Large intestine (tissue), 3 donors: Measurements from ENCODE around the gene ARHGAP28. TPM values are rescaled to one million over a fixed set of nuclear protein-coding genes. Genes with fewer than 3 reads are reported as not detected.
"Not testable (repeated sequence)": the region's sequence is repeated elsewhere in the genome, so short reads cannot be mapped to it uniquely, and the experiment has no call there.

Source experiments
- DNase-seq, 2 donors: peaks; one replicate each; pipeline versions ENCODE4 v3.0.0 to v3.0.0-alpha.2; 2013
- H3K27ac ChIP-seq: one replicate; pipeline ENCODE4 v1.5.1; 2013; ENCODE audit warnings: low read length
- H3K27me3 ChIP-seq: 2 replicates; pipeline ENCODE4 v1.6.1; 2013; ENCODE audit warnings: low read length; ENCODE audit not compliant: control insufficient read depth, insufficient read depth
- H3K36me3 ChIP-seq: 2 replicates; pipeline ENCODE4 v1.6.1; 2013; ENCODE audit warnings: low read length; ENCODE audit not compliant: control insufficient read depth, insufficient read depth
- H3K4me1 ChIP-seq: one replicate; pipeline ENCODE4 v1.6.1; 2013; ENCODE audit warnings: low read length; ENCODE audit not compliant: control insufficient read depth, insufficient read depth
- H3K4me3 ChIP-seq: one replicate; pipeline ENCODE4 v1.5.1; 2013; ENCODE audit warnings: low read length
- H3K9me3 ChIP-seq: one replicate; pipeline ENCODE4 v1.6.1; 2013; ENCODE audit warnings: mild to moderate bottlenecking, low read depth, low read length, moderate library complexity; ENCODE audit not compliant: control insufficient read depth
- WGBS: methylation state at CpG from one replicate; pipeline ENCODE4 v1.1.5; 2013; ENCODE audit warnings: low lambda C conversion rate; ENCODE audit not compliant: insufficient coverage; 5-methylcytosine and 5-hydroxymethylcytosine counted together
- polyA plus RNA-seq: library from polyadenylated mRNA; unstranded; fragments of 120-200 nt; gene quantifications from one replicate; pipeline ENCODE4 v1.2.1, GENCODE V29; 2013

The ARHGAP28 gene
- polyA plus RNA-seq, 1 donor, result 13.7 TPM

GRCh38 chr18:6811816-6812215 lies 82.3 kb downstream of the ARHGAP28 start:
- no peak overlapping the region for H3K4me3 ChIP-seq
- no peak for DNase-seq
- no peaks in the 10 kb centered on the region for H3K27me3 ChIP-seq
- no peak overlapping the region for H3K27ac ChIP-seq
- no peaks in the 10 kb centered on the region for H3K4me1 ChIP-seq
- no peaks in the 10 kb centered on the region for H3K36me3 ChIP-seq
- no peaks in the 10 kb centered on the region for H3K9me3 ChIP-seq
- no CpG with 5 or more reads among the region's 1 CpG for WGBS

DNA sequence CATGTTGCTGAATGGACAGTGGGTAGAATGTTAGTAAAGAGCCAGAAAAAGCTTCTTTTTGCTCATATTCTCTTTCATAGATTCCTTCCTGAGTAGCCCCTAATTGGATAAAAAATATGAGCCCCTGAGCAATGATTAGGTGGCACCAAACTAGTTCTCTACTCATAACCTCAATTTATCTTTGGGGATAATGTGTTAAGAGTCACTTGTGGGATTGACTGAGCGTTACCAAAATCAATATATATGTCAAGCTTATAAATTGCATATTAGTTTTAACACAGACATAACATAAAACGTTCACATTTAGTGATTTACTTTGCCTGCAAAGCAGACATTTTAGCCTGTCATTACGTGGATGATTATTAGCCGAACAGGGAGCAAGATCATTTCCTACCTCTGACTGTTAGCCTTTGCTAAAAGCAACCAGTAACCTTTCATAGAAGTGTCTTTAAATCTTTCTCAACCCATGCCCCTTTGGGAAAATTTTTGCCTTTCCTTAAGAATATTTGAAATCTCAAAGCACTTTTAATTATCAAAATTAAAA lies 85.4 kb downstream of the ARHGAP28 start:
- Histone ChIP-seq H3K4me3 (no peak overlapping the region), H3K9me3 (no peaks in the 10 kb centered on the region), H3K4me1 (no peaks in the 10 kb centered on the region), H3K27me3 (no peaks in the 10 kb centered on the region), H3K36me3 (no peaks in the 10 kb centered on the region), H3K27ac (no peak overlapping the region)
- no peak for DNase-seq
- WGBS, result no CpG with 5 or more reads among the region's 4 CpGs

DNA sequence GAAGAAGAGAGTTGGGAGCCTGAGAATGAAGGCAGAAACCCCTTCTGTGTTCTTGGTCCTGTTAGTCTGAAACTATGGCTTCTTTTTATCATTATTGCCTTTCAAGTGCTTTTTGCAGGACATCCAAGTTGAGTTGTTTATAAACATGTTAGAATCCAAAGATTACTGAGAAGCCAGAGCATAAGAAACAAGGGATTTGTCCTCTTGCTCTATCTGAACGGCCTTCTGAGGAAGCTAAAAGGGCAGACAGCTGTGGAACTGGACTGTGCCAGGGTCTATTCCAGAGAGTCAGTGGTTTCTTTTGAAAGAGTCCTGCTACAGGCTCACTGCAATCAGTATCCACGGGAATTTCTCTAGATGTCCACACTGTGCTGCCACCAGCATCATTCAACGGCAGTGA lies 86.6 kb downstream of the ARHGAP28 start:
- Histone ChIP-seq H3K27me3 (no peaks in the 10 kb centered on the region), H3K36me3 (no peaks in the 10 kb centered on the region), H3K4me3 (no peak overlapping the region), H3K27ac (no peak overlapping the region), H3K4me1 (no peaks in the 10 kb centered on the region), H3K9me3 (no peaks in the 10 kb centered on the region)
- WGBS, result no CpG with 5 or more reads among the region's 3 CpGs
- DNase-seq, result no peak

- H3K27ac ChIP-seq, result no peak overlapping the region
- no peaks in the 10 kb centered on the region for H3K27me3 ChIP-seq
- no peaks in the 10 kb centered on the region for H3K9me3 ChIP-seq
- H3K36me3 ChIP-seq, result no peaks in the 10 kb centered on the region
- WGBS, result no CpG with 5 or more reads among the region's 1 CpG
- H3K4me3 ChIP-seq, result no peak overlapping the region
- H3K4me1 ChIP-seq, result no peaks in the 10 kb centered on the region
- DNase-seq, result no peak
Observed at GRCh38 chr18:6819332-6819731, 89.8 kb downstream of the ARHGAP28 start.

GRCh38 chr18:6820314-6820713 lies 90.8 kb downstream of the ARHGAP28 start:
- Histone ChIP-seq H3K4me3 (no peak overlapping the region), H3K27me3 (no peaks in the 10 kb centered on the region), H3K36me3 (peaks cover 4% of the 10 kb centered on the region), H3K27ac (no peak overlapping the region), H3K9me3 (no peaks in the 10 kb centered on the region), H3K4me1 (no peaks in the 10 kb centered on the region)
- no peak for DNase-seq

DNA sequence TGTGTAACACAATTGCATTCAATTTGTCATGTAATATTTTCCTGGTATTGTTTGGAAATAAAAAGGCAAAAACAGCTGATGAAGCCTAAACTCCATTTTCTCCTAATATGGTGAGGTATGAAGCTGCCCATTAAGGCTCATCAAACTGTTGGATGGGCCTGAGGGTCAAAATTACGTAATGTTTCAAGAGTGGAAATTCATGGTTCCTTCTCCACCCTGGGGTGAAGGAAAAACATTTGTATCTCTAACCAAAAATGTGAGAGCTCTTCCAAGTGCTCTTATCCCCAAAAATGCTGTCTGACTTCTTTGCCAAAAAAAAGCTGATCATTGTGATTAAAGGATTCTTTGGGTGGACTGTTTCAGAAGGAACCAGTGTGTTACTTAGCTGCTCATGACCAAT lies 91.8 kb downstream of the ARHGAP28 start:
- H3K9me3 ChIP-seq, result no peaks in the 10 kb centered on the region
- H3K27me3 ChIP-seq, result no peaks in the 10 kb centered on the region
- no peaks in the 10 kb centered on the region for H3K4me1 ChIP-seq
- no peak overlapping the region for H3K4me3 ChIP-seq
- peaks cover 9% of the 10 kb centered on the region for H3K36me3 ChIP-seq
- H3K27ac ChIP-seq, result no peak overlapping the region
- DNase-seq, result no peak
- no CpG with 5 or more reads among the region's 1 CpG for WGBS

- H3K27me3 ChIP-seq, H3K36me3 ChIP-seq, H3K4me1 ChIP-seq, H3K4me3 ChIP-seq, DNase-seq, H3K27ac ChIP-seq: not testable (repeated sequence)
- no CpG with 5 or more reads among the region's 29 CpGs for WGBS
- H3K9me3 ChIP-seq, result peaks cover 12% of the 10 kb centered on the region
Observed at GRCh38 chr18:6827161-6827560, 97.6 kb downstream of the ARHGAP28 start.

- not testable (repeated sequence) for H3K27me3 ChIP-seq, H3K36me3 ChIP-seq, H3K4me3 ChIP-seq, H3K27ac ChIP-seq, DNase-seq, H3K4me1 ChIP-seq
- H3K9me3 ChIP-seq, result peaks cover 12% of the 10 kb centered on the region
- WGBS, result no CpG with 5 or more reads among the region's 30 CpGs
Observed at GRCh38 chr18:6827566-6827965, 98.0 kb downstream of the ARHGAP28 start.

GRCh38 chr18:6830916-6831315 lies 101.4 kb downstream of the ARHGAP28 start:
- H3K9me3 ChIP-seq, result peaks cover 12% of the 10 kb centered on the region
- no peaks in the 10 kb centered on the region for H3K27me3 ChIP-seq
- no peak overlapping the region for H3K4me3 ChIP-seq
- no peak overlapping the region for H3K27ac ChIP-seq
- no peaks in the 10 kb centered on the region for H3K4me1 ChIP-seq
- H3K36me3 ChIP-seq, result no peaks in the 10 kb centered on the region
- no peak for DNase-seq
- WGBS, result 67% methylated on average over 1 of the region's 1 CpG

GRCh38 chr18:6835345-6835744 lies 105.8 kb downstream of the ARHGAP28 start:
- H3K27me3 ChIP-seq, result no peaks in the 10 kb centered on the region
- DNase-seq, result no peak
- no peak overlapping the region for H3K4me3 ChIP-seq
- no CpG with 5 or more reads among the region's 1 CpG for WGBS
- no peaks in the 10 kb centered on the region for H3K4me1 ChIP-seq
- no peak overlapping the region for H3K27ac ChIP-seq
- no peaks in the 10 kb centered on the region for H3K9me3 ChIP-seq
- H3K36me3 ChIP-seq, result no peaks in the 10 kb centered on the region

DNA sequence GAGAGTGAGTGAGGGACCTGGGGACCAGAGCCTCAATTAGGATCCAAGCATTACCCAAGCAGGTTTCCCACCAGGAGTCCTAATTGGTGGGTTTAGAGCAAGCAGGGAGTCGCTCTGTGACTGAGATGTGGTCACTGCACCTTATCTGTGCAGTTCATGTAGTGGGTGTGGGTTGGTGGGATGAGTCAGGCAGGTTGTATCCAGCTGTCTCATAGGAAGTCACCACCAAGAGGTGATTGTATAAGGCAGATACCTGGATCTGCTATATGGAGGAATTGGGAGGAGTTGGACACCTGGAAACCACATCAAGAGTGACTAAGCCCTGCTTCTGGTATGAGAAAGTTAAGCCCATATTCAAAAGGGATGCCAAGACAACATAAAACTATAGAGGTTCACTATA lies 106.8 kb downstream of the ARHGAP28 start:
- no peaks in the 10 kb centered on the region for H3K36me3 ChIP-seq
- H3K4me1 ChIP-seq, result no peaks in the 10 kb centered on the region
- WGBS, result no CpG with 5 or more reads among the region's 1 CpG
- no peak overlapping the region for H3K4me3 ChIP-seq
- H3K27ac ChIP-seq, result no peak overlapping the region
- H3K9me3 ChIP-seq, result no peaks in the 10 kb centered on the region
- no peak for DNase-seq
- no peaks in the 10 kb centered on the region for H3K27me3 ChIP-seq
